CD4-positive, alpha-beta T cell treated with Interleukin-6 for 4 hours (primary cell): ENCODE results near the gene CTTNBP2NL.

Experiments
- DNase-seq: peaks from one replicate; pipeline ENCODE4 v3.0.0-alpha.2; 2020; ENCODE audit warnings: mixed read lengths

The CTTNBP2NL gene

GRCh38 chr1:112509005-112509659, 113.1 kb downstream of the CTTNBP2NL start:
- DNase-seq: peak; percentile 12

DNA sequence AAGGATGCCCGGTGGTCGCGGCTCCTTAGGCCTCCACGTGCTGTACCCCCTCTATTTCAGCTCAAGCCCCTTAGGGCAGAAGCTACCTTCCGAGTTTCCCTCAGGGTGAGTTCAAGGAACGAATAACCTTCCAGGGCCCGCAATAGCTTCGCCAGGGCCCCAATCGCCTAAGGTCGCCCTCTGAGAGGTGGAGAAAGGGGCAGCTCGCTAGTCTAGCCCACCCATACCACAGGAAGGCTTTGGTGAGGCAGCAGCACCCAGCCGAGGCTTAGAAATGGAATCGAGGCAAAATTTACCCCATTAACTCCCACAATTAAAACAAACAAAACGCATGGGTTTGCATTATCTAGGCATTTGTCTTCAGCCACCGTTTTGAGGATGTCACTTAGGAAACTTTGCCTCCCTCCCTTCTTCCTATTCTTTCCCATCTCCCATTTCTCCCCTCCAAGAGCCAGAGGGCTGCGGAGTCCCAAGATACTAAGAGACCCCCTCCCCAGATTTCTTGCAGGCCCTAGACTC, 113.7 kb downstream of the CTTNBP2NL start:
- no peak for DNase-seq

GRCh38 chr1:112510340-112510739, 114.3 kb downstream of the CTTNBP2NL start:
- DNase-seq: no peak
